NCI-H1694 treated with DMSO at 0.1 percent for 48 hours (cell line): ENCODE measurements around the gene FMN1.

ENCODE experiments used
- DNase-seq: peaks from one replicate; lab custom pipeline; 2025; lab: John Stamatoyannopoulos, UW

Gene FMN1

DNA sequence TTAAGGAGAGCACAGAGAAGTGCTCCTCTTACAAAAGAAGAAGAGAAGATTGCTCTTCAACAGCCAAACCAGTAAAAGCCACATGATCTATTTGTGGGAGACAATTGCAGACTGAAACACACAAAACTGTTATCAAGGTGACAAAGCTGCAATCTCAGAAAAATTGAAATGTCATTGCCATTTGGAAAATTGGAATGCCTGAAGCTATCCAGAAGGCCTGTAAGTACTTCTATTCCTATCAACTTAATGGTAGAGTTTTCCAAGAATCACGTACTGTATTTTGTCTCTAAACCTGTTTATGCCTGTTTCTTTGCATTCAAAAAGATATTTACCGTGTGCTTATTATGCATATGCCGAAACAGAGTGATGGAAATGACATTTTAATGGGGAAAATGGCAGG is 272.0 kb downstream of the FMN1 start:
- no peak for DNase-seq

- DNase-seq: no peak
These were observed 274.6 kb downstream of the FMN1 start for GRCh38 chr15:32919749-32920414.

- no peak for DNase-seq
These were observed 276.0 kb downstream of the FMN1 start for GRCh38 chr15:32918547-32918946.

DNA sequence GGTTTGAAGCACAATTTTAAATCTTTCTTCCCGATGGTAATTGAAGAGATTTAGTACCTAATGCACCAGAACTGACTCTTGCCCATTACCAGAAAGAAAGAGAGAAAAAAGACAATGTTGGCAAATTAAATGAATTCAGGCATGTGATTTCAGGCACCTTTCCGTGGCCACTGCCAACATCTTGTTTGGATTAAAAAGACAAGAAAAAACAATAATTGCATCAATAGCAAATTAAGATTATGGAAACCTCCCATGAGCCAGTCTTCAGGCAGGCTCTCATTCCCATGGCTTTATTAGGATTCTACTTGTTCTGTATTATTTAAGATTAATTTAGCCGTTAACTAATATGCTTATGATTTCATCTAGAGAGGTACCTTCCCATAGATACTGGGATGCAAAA is 283.7 kb downstream of the FMN1 start:
- no peak for DNase-seq

DNA sequence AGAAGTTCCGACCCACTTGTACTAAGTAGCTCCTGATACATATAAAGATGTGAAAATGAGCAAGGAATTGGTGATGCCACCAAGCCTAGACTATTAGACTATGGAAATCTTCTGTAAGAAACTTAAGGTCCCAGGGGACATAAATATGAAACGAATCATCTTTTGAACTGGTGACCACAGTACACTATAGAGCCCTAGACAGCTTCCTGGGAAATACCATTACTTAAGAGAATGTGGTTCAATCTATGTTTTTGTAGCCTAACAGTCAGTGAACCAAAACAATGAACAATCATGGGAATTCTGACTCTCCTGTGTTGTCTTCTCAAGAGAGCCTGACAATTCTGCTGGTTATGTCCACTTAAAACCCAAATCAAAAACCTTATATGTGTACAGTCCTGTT is 285.1 kb downstream of the FMN1 start:
- no peak for DNase-seq

GRCh38 chr15:32908872-32909271 is 285.6 kb downstream of the FMN1 start:
- DNase-seq: no peak

DNA sequence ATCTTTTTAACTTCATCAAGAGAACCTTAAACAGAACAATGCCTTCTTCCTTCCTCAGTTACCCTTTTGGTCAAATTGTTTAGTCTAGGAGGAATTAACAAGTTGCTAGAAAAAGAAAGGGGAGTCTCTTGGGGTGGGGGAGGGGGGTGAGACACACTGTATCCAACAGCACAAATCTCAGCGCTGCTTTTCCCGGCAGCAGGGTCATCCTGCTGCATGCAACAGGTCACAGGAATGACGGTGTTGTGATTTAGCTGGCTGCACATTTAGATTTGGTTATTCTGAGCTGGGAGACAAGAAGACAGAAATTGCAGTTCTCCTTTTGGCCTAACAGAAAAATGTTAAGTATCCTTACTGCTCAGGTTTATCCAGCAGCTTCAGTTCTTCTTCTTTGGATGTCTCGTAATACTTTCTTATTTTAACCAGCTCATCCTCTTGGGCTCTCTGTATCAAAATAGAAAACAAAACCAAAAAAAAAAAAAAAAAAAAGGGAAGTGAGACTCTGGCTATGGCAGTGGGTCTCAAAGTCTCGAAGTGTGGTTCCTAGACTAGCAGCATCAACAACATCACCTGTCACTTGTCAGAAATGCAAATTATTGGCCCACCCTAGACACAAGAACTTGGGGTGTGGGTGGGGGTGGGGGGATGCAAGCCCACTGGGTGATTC is 286.2 kb downstream of the FMN1 start:
- no peak for DNase-seq

GRCh38 chr15:32905481-32905880 is 289.0 kb downstream of the FMN1 start:
- DNase-seq: no peak

DNA sequence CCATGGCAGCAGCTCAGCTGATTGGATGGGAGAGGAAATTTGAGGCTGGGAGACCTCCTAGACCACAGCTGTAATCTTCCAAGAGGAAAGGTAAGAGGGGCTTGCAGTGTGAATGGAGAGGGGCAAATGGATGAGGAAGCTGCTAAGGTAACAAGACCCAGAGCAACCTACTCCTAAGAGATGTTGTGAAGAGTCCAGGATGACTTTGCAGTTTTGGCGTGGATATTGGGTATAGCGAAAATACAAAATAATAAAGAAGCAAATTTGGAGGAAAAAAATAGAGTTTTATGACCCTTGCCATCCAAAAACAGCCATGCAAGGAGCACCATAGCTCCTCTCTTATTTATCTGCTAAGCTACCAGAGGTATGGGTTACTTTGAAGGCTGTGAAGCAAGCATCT is 290.1 kb downstream of the FMN1 start:
- DNase-seq: no peak

GRCh38 chr15:32903591-32904290 is 290.8 kb downstream of the FMN1 start:
- no peak for DNase-seq

GRCh38 chr15:32901995-32902394 is 292.5 kb downstream of the FMN1 start:
- DNase-seq: no peak

GRCh38 chr15:32901192-32901591 is 293.3 kb downstream of the FMN1 start:
- DNase-seq: no peak

DNA sequence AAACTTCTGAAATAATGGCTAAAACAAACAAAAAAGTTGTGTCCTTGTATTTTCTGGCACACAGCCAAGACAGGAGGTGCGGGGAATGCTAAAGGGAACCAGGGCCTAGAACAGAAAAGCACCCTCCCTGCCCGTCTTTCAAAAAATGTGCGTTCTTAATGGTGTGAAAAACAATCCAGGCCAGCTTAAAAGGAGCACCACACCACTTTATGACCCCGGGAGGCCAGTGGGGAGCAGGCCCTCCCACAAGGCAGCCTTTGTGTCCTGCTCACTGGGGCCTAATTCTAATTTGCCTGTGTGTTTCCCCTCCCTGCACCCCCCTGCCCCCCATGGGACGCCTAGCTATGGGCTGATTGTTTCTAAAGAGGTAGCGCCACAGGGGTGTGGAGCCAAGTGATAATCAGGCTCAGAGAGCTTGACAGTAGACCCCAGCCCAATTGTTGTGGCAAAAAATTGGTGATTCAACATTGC is 295.4 kb downstream of the FMN1 start:
- DNase-seq: no peak

GRCh38 chr15:32898414-32898813 is 296.1 kb downstream of the FMN1 start:
- DNase-seq: no peak

DNA sequence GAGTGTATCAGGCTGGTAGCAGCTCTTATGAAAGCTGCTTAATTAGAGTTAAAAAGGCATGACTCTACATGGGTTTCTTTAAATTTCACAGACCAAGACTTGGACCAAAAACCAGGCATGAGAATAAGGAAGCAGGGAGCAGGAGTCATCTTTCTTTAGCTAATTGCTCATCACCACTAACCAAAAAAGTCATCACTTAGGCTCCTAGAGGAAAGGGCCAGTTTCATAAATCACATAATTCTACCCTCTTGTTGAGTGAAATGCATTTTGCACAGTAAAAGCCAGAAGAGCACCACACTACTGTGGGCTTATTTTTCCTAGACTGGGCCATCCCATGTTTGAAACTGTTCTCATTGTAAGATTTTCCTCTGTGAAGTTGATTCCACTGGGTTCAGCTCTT is 301.1 kb downstream of the FMN1 start:
- no peak for DNase-seq

DNA sequence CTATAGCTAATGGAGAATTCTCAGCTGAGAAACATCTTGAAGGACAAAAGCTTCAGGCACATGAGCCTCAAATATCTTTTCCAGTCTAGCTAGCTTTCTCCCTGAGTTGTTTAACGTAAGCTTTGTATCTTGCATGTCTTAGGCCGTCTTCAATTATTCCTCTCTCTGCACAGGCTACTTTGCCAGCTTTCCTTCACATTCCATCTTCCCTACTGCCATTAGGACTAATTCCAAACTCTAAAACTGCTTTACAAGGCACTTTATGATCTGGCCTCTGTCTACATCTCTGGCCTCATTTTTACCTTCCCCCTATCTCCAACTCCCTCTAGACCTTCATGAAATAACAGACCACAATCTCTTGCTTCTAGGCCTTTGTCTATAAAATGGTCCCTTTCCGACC is 305.3 kb downstream of the FMN1 start:
- DNase-seq: no peak

- no peak for DNase-seq
These were observed 306.2 kb downstream of the FMN1 start for GRCh38 chr15:32888221-32888761.

GRCh38 chr15:32887090-32887489 is 307.4 kb downstream of the FMN1 start:
- no peak for DNase-seq

- DNase-seq: no peak
These were observed 308.1 kb downstream of the FMN1 start for GRCh38 chr15:32886459-32886858.

GRCh38 chr15:32885713-32886112 is 308.8 kb downstream of the FMN1 start:
- DNase-seq: no peak

DNA sequence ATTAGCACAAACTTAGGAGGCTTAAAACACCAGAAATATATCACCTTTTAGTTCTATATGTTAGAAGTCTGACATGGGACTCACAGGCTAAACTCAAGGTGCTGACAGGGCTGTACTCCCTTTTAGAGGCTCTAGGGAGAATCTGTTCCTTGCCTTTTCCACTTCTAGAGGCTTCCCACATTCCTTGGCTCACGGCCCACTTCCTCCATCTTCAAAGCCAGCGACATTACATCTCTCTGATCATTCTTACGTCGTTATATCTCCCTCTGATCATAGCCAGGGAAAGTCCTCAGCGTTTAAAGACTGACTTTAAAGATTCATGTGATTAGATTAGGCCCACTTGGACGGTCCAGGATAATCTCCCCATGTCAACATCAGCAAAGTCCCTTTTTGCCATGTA is 310.4 kb downstream of the FMN1 start:
- no peak for DNase-seq

DNA sequence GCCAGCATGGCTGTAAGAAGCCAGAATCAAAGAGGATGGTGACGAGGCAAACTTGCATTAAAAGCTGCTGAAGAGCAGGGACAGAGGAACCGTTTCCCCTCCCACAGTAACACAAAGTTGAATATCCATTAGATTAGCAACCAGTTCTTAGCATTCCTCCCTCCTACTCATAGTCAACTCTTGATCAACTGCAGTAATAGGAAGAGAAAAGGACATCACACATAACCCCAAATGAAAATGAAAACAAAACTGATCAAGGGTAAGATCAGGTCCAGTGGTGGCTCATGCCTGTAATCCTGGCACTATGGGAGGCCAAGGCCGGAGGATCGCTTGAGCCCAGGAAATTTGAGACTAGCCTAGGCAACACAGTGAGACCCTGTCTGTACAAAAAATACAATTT is 311.6 kb downstream of the FMN1 start:
- DNase-seq: no peak

DNA sequence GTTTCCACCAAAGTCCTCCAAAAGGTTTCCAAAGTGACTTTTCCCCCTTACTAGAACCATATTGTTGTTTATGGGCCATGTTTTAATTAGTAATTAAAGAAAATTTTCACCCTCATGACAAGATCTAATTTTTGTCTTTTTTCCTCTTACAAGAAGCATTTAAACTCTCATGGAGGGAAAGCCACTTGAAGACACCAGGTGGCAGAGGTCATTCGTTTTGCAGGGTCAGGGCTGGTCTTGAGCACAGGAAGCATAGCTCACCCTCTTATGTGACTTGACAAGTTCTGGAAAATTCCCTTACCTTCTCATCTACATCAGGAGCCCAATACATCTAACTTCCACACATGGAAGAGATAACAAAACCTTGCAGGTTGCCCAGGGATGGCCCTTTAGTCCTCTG is 313.0 kb downstream of the FMN1 start:
- DNase-seq: no peak
